WTC11 (cell line): Measurements from ENCODE around the gene NDUFV3.

Source experiments
- AFF4 ChIP-seq: sonication (generic); formaldehyde crosslinking; IDR thresholded peaks from 2 replicates; pipeline ENCODE4 v1.8.1; 2023; ENCODE audit warnings: mild to moderate bottlenecking, missing genetic modification reagents, borderline replicate concordance
- ATF2 ChIP-seq: sonication (generic); formaldehyde crosslinking; IDR thresholded peaks from 2 replicates; pipeline ENCODE4 v1.8.1; 2022; ENCODE audit warnings: low read depth, missing genetic modification reagents, borderline replicate concordance
- CBFB ChIP-seq: sonication (generic); formaldehyde crosslinking; IDR thresholded peaks from 2 replicates; pipeline ENCODE4 v1.8.1; 2022; ENCODE audit warnings: mild to moderate bottlenecking, low read depth, missing genetic modification reagents
- CTCF ChIP-seq: fragments of 200-600 bp; IDR thresholded peaks from 2 replicates; pipeline ENCODE4 v1.8.0; 2022; ENCODE audit warnings: antibody characterized with exemption
- ESRRA ChIP-seq: sonication (generic); formaldehyde crosslinking; IDR thresholded peaks from 2 replicates; pipeline ENCODE4 v1.8.1; 2022; ENCODE audit warnings: mild to moderate bottlenecking, missing genetic modification reagents, borderline replicate concordance
- ETV6 ChIP-seq: sonication (generic); formaldehyde crosslinking; IDR thresholded peaks from 2 replicates; pipeline ENCODE4 v1.8.1; 2022; ENCODE audit warnings: mild to moderate bottlenecking, missing genetic modification reagents
- GTF2I ChIP-seq: fragments of 250-450 bp; sonication (Bioruptor Pico); conservative IDR thresholded peaks from 2 replicates; pipeline ENCODE4 v1.4.0; 2021; ENCODE audit warnings: mild to moderate bottlenecking
- TEAD4 ChIP-seq: sonication (generic); formaldehyde crosslinking; IDR thresholded peaks from 2 replicates; pipeline ENCODE4 v1.8.0; 2022; ENCODE audit warnings: mild to moderate bottlenecking, missing genetic modification reagents
- USF2 ChIP-seq: sonication (generic); formaldehyde crosslinking; IDR thresholded peaks from 2 replicates; pipeline ENCODE4 v1.8.1; 2023; ENCODE audit warnings: mild to moderate bottlenecking, missing genetic modification reagents, moderate library complexity
- ZNF121 ChIP-seq: sonication (generic); formaldehyde crosslinking; IDR thresholded peaks from 2 replicates; pipeline ENCODE4 v1.8.0; 2023; ENCODE audit warnings: missing genetic modification reagents
- TF ChIP-seq, protein P1 (sequence below): sonication (generic); formaldehyde crosslinking; conservative IDR thresholded peaks from 2 replicates; pipeline ENCODE4 v1.8.1; 2022; ENCODE audit warnings: mild to moderate bottlenecking, missing genetic modification reagents
- TF ChIP-seq, protein P2 (sequence below): sonication (generic); formaldehyde crosslinking; IDR thresholded peaks from 2 replicates; pipeline ENCODE4 v1.8.0; 2022; ENCODE audit warnings: mild to moderate bottlenecking, missing genetic modification reagents

DNA sequence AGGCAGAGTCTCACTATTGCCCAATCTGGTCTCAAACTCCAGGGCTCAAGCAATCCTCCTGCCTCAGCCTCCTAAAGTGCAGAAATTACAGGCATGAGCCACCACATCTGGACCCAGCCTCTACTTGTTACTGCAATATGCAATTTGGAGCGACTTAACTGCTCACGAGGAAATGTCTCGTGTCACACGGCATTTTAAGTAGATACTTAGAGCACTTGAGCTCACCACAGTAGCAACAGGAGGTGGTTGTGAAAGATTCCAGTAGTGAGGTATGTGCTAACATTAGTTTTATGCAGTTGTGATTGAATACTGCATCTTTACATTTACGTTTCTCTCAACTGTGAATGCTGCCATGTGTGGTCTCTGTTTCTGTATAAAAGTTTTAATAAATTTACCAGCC lies 5.8 kb upstream of the NDUFV3 start:
- TF ChIP-seq CTCF (no peak), TEAD4 (CRISPR knock-in tag) (no peak), ESRRA (CRISPR knock-in tag) (no peak), AFF4 (CRISPR knock-in tag) (no peak), USF2 (CRISPR knock-in tag) (no peak), CBFB (no peak), GTF2I (CRISPR knock-in tag) (no peak), ATF2 (CRISPR knock-in tag) (no peak), ZNF121 (CRISPR knock-in tag) (no peak), ETV6 (CRISPR knock-in tag) (no peak)
- TF ChIP-seq, protein P1, sequence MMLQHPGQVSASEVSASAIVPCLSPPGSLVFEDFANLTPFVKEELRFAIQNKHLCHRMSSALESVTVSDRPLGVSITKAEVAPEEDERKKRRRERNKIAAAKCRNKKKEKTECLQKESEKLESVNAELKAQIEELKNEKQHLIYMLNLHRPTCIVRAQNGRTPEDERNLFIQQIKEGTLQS (CRISPR knock-in tag), result no peak
- TF ChIP-seq, protein P2, sequence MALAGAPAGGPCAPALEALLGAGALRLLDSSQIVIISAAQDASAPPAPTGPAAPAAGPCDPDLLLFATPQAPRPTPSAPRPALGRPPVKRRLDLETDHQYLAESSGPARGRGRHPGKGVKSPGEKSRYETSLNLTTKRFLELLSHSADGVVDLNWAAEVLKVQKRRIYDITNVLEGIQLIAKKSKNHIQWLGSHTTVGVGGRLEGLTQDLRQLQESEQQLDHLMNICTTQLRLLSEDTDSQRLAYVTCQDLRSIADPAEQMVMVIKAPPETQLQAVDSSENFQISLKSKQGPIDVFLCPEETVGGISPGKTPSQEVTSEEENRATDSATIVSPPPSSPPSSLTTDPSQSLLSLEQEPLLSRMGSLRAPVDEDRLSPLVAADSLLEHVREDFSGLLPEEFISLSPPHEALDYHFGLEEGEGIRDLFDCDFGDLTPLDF, result no peak
